Measurements from ENCODE around the gene COL26A1.
"Not testable (repeated sequence)": the region's sequence is repeated elsewhere in the genome, so short reads cannot be mapped to it uniquely, and the experiment has no call there.

The COL26A1 gene

GRCh38 chr7:101474178-101474577 lies 111.5 kb downstream of the COL26A1 start:
- H3K36me3 Mint-ChIP-seq (ENCODE audit: low read depth), result no peaks in the 10 kb centered on the region
- no peaks in the 10 kb centered on the region for H3K4me1 Mint-ChIP-seq (ENCODE audit: low read depth)
- no peak overlapping the region for H3K27ac Mint-ChIP-seq
- H3K9me3 Mint-ChIP-seq, result peaks cover 6% of the 10 kb centered on the region
- H3K27me3 Mint-ChIP-seq (ENCODE audit: low read depth), result peaks cover 4% of the 10 kb centered on the region
- no peak overlapping the region for H3K4me3 Mint-ChIP-seq

- not testable (repeated sequence) for H3K27ac Mint-ChIP-seq; H3K36me3 Mint-ChIP-seq (ENCODE audit: low read depth); H3K27me3 Mint-ChIP-seq (ENCODE audit: low read depth); H3K4me1 Mint-ChIP-seq (ENCODE audit: low read depth); H3K4me3 Mint-ChIP-seq
- H3K9me3 Mint-ChIP-seq, result peaks cover 21% of the 10 kb centered on the region
Observed at GRCh38 chr7:101475691-101476090, 113.0 kb downstream of the COL26A1 start.

DNA sequence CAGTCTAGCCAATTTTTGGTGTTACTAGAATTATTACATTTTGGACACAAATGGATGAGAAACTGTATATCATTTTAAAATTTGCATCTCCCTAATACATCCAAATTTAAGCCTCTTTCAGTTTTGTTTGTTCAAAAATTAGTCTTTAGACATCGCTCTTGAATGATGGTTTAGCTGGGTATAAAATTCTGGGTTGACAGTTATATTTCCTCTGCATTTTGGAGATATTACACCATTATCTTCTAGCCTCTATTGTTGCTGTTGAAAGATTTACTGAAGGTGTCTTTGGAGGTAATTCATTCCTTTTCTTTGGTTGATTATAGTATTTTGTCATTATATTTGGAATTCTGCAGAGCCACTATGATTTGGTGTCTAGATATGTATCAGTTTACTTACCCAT lies 116.5 kb downstream of the COL26A1 start:
- peaks cover 4% of the 10 kb centered on the region for H3K27me3 Mint-ChIP-seq (ENCODE audit: low read depth)
- no peak overlapping the region for H3K4me3 Mint-ChIP-seq
- H3K36me3 Mint-ChIP-seq (ENCODE audit: low read depth), result peaks cover 1% of the 10 kb centered on the region
- H3K4me1 Mint-ChIP-seq (ENCODE audit: low read depth), result no peaks in the 10 kb centered on the region
- H3K9me3 Mint-ChIP-seq, result peaks cover 25% of the 10 kb centered on the region
- no peak overlapping the region for H3K27ac Mint-ChIP-seq

DNA sequence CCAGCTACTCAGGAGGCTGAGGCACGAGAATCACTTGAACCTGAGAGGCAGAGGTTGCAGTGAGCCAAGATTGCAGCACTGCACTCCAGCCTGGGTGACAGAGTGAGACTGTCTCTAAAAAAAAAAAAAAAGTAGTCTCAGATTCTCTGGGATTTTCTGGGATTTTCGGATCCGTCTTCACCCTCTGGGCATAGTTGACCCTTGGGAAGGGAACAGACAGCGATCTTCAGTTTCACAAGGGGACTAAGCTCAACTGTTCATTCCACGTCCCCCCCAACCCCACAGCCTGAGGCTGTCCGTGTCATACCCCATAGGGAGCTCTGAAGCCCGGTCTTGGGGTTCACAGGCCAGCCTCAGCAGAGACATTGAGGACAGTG lies 123.4 kb downstream of the COL26A1 start:
- not testable (repeated sequence) for H3K36me3 Mint-ChIP-seq (ENCODE audit: low read depth); H3K9me3 Mint-ChIP-seq; H3K4me3 Mint-ChIP-seq; H3K4me1 Mint-ChIP-seq (ENCODE audit: low read depth); H3K27ac Mint-ChIP-seq; H3K27me3 Mint-ChIP-seq (ENCODE audit: low read depth)

DNA sequence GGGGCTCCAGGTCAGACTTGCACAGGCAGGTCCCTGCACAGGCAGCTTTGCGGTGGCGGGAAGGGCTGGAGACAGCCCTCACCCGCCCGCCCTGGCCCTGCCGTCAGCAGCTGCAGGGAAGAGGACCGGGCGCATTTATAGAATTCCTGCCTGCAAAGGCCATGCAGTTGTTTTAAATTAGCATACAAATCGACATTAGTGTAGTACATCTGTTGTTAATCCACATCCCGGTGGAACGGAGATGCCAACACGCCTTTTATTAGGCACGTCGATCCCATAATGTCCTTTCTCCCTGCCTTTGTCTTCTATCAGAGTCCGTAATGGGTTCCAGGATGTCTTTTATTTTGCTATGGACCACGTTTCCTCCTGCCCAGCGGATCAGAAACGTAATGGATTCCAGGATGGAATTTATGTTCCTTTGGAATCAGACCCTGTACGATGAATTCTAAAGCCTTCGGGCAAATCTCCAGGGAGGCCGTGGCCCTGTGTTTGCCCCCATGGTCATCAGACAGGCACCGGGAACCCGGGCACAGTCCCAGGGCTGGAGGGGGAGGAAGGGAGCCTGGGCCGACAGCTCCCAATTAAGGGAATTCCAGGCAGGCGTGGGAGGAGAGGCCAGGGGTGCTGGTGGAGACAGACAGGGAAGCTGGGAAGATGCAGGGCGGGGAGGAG lies 123.9 kb downstream of the COL26A1 start:
- Mint-ChIP-seq H3K36me3 (ENCODE audit: low read depth) (no peaks in the 10 kb centered on the region), H3K4me1 (ENCODE audit: low read depth) (no peaks in the 10 kb centered on the region)

GRCh38 chr7:101487105-101487458 lies 124.4 kb downstream of the COL26A1 start:
- Mint-ChIP-seq H3K4me3 (no peak overlapping the region), H3K27me3 (ENCODE audit: low read depth) (no peaks in the 10 kb centered on the region), H3K27ac (no peak overlapping the region), H3K4me1 (ENCODE audit: low read depth) (no peaks in the 10 kb centered on the region), H3K36me3 (ENCODE audit: low read depth) (no peaks in the 10 kb centered on the region), H3K9me3 (no peaks in the 10 kb centered on the region)

More for the DNA sequence above, 123.9 kb downstream of the COL26A1 start:
- H3K9me3 Mint-ChIP-seq, result no peaks in the 10 kb centered on the region
- H3K27ac Mint-ChIP-seq, result no peak overlapping the region
- H3K27me3 Mint-ChIP-seq (ENCODE audit: low read depth), result no peaks in the 10 kb centered on the region
- H3K4me3 Mint-ChIP-seq, result no peak overlapping the region

DNA sequence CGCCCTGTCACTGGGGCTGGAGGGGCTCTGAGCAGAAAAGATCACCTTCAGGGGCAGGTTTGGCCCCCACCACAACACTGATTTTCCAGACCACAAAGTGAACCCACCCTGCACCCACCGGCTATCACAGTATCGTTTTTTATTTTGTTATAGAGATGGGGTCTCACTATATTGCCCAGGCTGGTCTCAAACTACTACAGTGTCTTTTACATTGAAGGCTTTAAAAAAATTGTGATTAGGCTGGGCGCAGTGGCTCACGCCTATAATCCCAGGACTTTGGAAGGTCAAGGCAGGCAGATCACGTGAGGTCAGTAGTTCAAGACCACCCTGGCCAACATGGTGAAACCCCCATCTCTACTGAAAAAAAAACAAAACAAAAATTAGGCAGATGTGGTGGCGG lies 125.1 kb downstream of the COL26A1 start:
- Mint-ChIP-seq H3K9me3 (no peaks in the 10 kb centered on the region), H3K4me3 (no peak overlapping the region), H3K27me3 (ENCODE audit: low read depth) (no peaks in the 10 kb centered on the region), H3K4me1 (ENCODE audit: low read depth) (no peaks in the 10 kb centered on the region), H3K27ac (no peak overlapping the region), H3K36me3 (ENCODE audit: low read depth) (no peaks in the 10 kb centered on the region)

DNA sequence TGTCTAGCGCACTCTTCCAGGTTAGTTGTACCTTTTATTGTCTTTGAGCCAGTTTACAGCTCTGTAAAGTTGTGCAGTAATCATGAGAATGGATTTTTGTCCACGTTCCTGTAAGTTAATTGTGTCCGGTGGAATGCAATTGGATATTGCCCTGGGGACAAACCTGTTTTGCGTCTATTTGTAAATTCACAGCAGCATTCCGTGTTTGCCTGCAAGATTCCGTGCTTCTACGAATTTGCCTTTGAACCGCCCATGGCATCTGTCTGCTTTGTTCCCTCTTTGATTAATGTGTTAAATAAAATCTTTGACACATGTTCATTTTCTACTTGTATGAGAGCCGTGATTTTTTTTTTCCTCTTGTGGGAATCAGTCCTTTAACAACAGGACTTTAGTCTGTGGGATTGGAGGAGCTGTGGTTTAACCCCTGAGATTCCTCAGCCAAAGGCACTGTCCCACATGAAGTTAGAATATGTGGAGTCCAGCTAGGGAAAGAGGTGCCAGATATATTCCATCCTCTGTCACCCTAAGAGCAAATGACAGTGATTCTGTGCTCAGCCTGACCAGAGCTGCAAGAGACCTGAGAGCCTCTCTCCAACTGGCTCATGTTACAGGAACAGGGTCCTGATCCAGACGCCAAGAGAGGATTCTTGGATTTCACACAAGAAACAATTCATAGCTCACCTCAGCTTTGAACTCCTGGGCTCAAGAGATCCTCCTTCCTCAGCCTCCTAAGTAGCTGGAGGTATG lies 126.3 kb downstream of the COL26A1 start:
- Mint-ChIP-seq H3K4me3 (no peak overlapping the region), H3K27me3 (ENCODE audit: low read depth) (no peaks in the 10 kb centered on the region), H3K9me3 (no peaks in the 10 kb centered on the region), H3K36me3 (ENCODE audit: low read depth) (no peaks in the 10 kb centered on the region), H3K4me1 (ENCODE audit: low read depth) (no peaks in the 10 kb centered on the region), H3K27ac (no peak overlapping the region)

GRCh38 chr7:101490439-101490838 lies 127.8 kb downstream of the COL26A1 start:
- not testable (repeated sequence) for H3K4me3 Mint-ChIP-seq; H3K27me3 Mint-ChIP-seq (ENCODE audit: low read depth); H3K9me3 Mint-ChIP-seq; H3K4me1 Mint-ChIP-seq (ENCODE audit: low read depth); H3K27ac Mint-ChIP-seq; H3K36me3 Mint-ChIP-seq (ENCODE audit: low read depth)

GRCh38 chr7:101491442-101491841 lies 128.8 kb downstream of the COL26A1 start:
- H3K27ac Mint-ChIP-seq; H3K27me3 Mint-ChIP-seq (ENCODE audit: low read depth); H3K4me1 Mint-ChIP-seq (ENCODE audit: low read depth); H3K36me3 Mint-ChIP-seq (ENCODE audit: low read depth); H3K9me3 Mint-ChIP-seq; H3K4me3 Mint-ChIP-seq: not testable (repeated sequence)

DNA sequence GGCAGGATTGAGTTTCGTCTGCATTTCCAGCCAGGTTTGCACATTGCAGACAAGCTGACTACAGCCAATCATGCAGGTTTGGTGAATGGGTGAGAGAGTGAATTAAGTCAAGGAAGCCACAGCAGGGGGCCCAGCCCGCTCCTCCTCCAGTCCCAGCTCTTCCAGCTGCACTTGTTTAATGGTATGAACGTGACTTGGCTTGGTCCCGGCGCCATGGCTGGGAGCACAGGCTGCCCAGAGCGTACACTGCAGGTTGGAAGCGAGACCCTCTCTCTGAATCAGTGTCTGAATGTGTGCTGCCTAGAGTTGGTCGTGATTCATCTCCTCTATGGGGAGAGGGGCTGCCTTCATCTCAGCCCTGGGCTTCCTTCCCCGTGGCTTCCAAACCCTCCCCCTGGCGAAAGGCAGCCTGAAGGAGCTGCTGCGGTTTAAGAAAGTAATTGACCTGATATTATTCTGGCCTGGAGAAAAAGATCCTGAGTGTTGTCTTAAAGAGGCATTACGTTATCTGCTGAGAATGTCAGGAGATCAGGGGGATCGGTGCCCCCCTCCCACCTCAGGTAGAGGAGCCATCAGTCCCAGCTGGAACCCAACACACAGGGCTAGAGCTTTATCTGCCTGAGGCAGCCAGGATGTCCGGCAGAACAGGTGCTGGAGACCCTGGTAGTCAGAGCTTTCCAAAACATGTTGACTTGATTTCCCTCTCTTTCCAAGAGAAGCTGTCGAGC lies 132.1 kb downstream of the COL26A1 start:
- Mint-ChIP-seq H3K36me3 (ENCODE audit: low read depth) (no peaks in the 10 kb centered on the region), H3K27ac (no peak overlapping the region), H3K4me1 (ENCODE audit: low read depth) (no peaks in the 10 kb centered on the region), H3K9me3 (no peaks in the 10 kb centered on the region), H3K27me3 (ENCODE audit: low read depth) (no peaks in the 10 kb centered on the region), H3K4me3 (no peak overlapping the region)

DNA sequence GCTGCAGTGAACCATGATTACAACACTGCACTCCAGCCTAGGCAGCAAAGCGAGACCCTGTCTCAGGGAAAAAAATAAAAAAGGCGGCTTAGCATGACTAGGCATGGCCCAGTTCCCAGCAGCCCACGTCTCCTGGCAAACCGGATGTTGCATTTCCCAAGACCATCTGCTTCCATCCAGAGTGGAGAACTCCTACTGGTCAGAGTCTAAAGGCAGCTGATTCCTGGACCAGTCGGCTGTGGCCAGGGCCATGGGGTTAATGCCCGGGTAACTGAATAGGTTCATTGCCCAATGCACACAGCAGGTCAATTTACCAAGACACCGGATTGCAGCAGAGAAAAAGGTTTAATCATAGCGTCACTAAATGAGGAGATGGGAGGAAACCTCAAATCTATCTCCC lies 133.3 kb downstream of the COL26A1 start:
- no peak overlapping the region for H3K4me3 Mint-ChIP-seq
- H3K27me3 Mint-ChIP-seq (ENCODE audit: low read depth), result no peaks in the 10 kb centered on the region
- no peaks in the 10 kb centered on the region for H3K36me3 Mint-ChIP-seq (ENCODE audit: low read depth)
- H3K27ac Mint-ChIP-seq, result no peak overlapping the region
- H3K4me1 Mint-ChIP-seq (ENCODE audit: low read depth), result no peaks in the 10 kb centered on the region
- H3K9me3 Mint-ChIP-seq, result no peaks in the 10 kb centered on the region

DNA sequence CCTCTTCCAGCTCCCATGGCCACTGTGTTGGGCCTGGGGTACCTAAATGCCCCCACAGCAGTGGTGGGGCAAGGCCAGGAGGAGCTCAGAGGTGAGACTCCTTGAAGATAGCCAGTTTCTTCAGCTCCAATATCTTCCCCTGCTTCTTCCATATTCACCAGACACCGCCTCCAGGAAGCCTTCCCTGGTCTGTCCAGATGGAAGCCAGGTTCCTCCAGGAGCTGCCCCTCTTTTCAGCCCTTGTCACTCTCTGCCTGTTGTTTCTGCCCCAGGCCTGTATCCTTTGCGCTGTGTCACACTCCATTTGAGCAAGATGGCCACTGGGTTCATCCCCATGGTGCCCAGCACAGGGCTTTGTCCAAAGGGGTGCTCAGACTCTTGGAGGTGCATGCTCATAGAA lies 138.7 kb downstream of the COL26A1 start:
- Mint-ChIP-seq H3K9me3 (no peaks in the 10 kb centered on the region), H3K4me1 (ENCODE audit: low read depth) (peaks cover 13% of the 10 kb centered on the region)

GRCh38 chr7:101502466-101503098 lies 139.9 kb downstream of the COL26A1 start:
- H3K27ac Mint-ChIP-seq, result no peak overlapping the region
- no peaks in the 10 kb centered on the region for H3K9me3 Mint-ChIP-seq
- no peaks in the 10 kb centered on the region for H3K36me3 Mint-ChIP-seq (ENCODE audit: low read depth)
- H3K4me3 Mint-ChIP-seq, result no peak overlapping the region
- peaks cover 19% of the 10 kb centered on the region for H3K4me1 Mint-ChIP-seq (ENCODE audit: low read depth)
- peaks cover 10% of the 10 kb centered on the region for H3K27me3 Mint-ChIP-seq (ENCODE audit: low read depth)

More for the DNA sequence above, 138.7 kb downstream of the COL26A1 start:
- no peaks in the 10 kb centered on the region for H3K27me3 Mint-ChIP-seq (ENCODE audit: low read depth)
- no peak overlapping the region for H3K27ac Mint-ChIP-seq
- H3K4me3 Mint-ChIP-seq, result no peak overlapping the region
- no peaks in the 10 kb centered on the region for H3K36me3 Mint-ChIP-seq (ENCODE audit: low read depth)

DNA sequence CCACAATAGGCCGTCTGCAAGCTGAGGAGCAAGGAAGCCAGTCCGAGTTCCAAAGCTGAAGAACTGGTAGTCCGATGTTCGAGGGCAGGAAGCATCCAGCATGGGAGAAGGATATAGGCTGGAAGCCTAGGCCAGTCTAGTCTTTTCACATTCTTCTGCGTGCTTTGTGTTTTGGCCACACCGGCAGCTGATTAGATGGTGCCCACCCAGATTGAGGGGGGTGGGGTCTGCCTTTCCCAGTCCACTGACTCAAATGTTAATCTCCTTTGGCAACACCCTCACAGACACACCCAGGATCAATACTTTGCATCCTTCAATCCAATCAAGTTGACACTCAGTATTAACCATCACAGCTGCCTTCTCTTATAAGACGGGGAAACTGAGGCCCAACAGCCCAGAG lies 142.8 kb downstream of the COL26A1 start:
- H3K9me3 Mint-ChIP-seq, result not testable (repeated sequence)
- peaks cover 14% of the 10 kb centered on the region for H3K27me3 Mint-ChIP-seq (ENCODE audit: low read depth)

More for the DNA sequence above, 142.8 kb downstream of the COL26A1 start:
- peaks cover 21% of the 10 kb centered on the region for H3K4me1 Mint-ChIP-seq (ENCODE audit: low read depth)
- H3K36me3 Mint-ChIP-seq (ENCODE audit: low read depth); H3K4me3 Mint-ChIP-seq; H3K27ac Mint-ChIP-seq: not testable (repeated sequence)
